ENCODE measurements around the gene COL15A1.

DNA sequence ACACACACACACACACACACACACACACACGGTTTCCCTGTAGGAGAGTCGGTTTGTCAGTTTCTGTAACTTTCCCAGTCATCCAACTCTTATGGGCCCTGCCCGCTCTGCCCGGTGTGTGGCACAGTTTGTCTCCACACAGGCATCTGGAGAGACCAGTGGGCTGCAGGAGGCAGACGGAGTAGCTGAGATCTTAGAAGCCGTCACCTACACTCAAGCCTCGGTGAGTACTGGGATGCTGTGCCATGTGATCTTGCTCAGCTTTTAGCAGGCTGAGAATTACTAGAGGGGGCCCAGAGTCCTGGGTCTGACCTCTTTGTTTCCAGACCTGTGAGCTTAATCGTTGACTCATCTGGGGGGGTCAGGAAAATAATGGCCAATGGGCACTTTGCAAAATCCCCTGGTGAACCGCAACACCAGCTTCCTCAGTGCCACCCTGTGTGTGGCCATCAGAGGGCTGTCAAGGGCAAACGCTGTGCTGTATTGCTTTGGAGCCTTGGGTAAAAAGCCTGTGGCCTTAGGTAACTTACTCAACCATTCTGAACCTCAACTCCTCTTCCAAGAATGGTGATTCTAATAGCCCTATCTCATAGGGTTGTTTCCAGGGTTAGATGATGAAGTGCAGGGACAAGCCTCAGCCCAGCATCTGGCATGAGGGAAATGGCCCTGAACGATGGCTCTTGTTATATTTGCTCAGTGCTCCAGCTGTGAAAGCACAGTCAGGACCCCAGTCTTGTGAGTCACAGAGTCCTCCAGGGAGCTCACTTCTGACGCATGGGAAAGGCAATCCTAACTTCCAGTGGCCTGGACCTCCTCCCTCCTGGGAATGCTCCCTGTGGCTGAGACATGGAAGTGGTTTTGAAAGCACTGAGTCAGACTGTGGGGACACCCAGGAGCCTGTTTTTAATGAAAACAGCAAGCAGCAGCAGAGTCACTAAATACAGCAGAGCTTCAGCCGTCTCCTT is 45.6 kb downstream of the COL15A1 start:
- TF ChIP-seq, protein P1, sequence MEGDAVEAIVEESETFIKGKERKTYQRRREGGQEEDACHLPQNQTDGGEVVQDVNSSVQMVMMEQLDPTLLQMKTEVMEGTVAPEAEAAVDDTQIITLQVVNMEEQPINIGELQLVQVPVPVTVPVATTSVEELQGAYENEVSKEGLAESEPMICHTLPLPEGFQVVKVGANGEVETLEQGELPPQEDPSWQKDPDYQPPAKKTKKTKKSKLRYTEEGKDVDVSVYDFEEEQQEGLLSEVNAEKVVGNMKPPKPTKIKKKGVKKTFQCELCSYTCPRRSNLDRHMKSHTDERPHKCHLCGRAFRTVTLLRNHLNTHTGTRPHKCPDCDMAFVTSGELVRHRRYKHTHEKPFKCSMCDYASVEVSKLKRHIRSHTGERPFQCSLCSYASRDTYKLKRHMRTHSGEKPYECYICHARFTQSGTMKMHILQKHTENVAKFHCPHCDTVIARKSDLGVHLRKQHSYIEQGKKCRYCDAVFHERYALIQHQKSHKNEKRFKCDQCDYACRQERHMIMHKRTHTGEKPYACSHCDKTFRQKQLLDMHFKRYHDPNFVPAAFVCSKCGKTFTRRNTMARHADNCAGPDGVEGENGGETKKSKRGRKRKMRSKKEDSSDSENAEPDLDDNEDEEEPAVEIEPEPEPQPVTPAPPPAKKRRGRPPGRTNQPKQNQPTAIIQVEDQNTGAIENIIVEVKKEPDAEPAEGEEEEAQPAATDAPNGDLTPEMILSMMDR (IDR thresholded peaks at IDR 0.05) = no peak
- no peak for TF ChIP-seq POLR2A (IDR thresholded peaks at IDR 0.05)
